GM13977 (cell line): ENCODE data around the gene ABI3.

Experiments used
- DNase-seq: peaks from one replicate; pipeline ENCODE4 v3.0.0; 2012; ENCODE audit warnings: low spot score
- CTCF ChIP-seq: IDR thresholded peaks from 2 replicates; pipeline ENCODE4 v1.5.1; 2012; ENCODE audit warnings: mild to moderate bottlenecking, control low read depth; ENCODE audit not compliant: insufficient read depth; ENCODE audit errors: extremely low read depth, missing control alignments
- in situ Hi-C: fragments of 300-500 bp; cut with MboI; formaldehyde crosslinking; loops from one replicate; pipeline ENCODE4 v1.12.0; 2022; ENCODE audit warnings: low sequenced_read_pairs, low pct_unique_long_range_greater_than_20kb, mixed read lengths, inconsistent platforms; ENCODE audit not compliant: unreplicated experiment

ABI3 gene

GRCh38 chr17:49229805-49230600 lies 19.5 kb downstream of the ABI3 start:
- in situ Hi-C loops: no loop called here
- no peak for TF ChIP-seq CTCF
- no peak for DNase-seq

- peak; percentile 94 for DNase-seq
- no peak for TF ChIP-seq CTCF
- in situ Hi-C loops: no loop called here
Measured at GRCh38 chr17:49230636-49231562, 20.4 kb downstream of the ABI3 start, which contains the start of gene PHOSPHO1. TSS of gene PHOSPHO1 (minus strand) at chr17:49230787. CDS start at chr17:49226691, 4,096 bp downstream.

- TF ChIP-seq CTCF: no peak
- in situ Hi-C loops: no loop called here
- DNase-seq: no peak
Measured at GRCh38 chr17:49231563-49231894, 21.0 kb downstream of the ABI3 start.

- in situ Hi-C loops: no loop called here
- no peak for TF ChIP-seq CTCF
- no peak for DNase-seq
Measured at GRCh38 chr17:49234509-49235080, 24.1 kb downstream of the ABI3 start.

GRCh38 chr17:49235896-49236295 lies 25.4 kb downstream of the ABI3 start:
- no peak for DNase-seq
- in situ Hi-C loops: no loop called here
- TF ChIP-seq CTCF: no peak

- in situ Hi-C loops: no loop called here
- TF ChIP-seq CTCF: no peak
Measured at GRCh38 chr17:49239963-49240362, 29.5 kb downstream of the ABI3 start.

More at GRCh38 chr17:49239963-49240362, 29.5 kb downstream of the ABI3 start:
- DNase-seq: no peak
